HG03575 (cell line): ENCODE measurements around the gene BMP7.
"Not testable (repeated sequence)": the region's sequence is repeated elsewhere in the genome, so short reads cannot be mapped to it uniquely, and the experiment has no call there.

Source experiments
- ATAC-seq: cut with Tn5 transposase; IDR thresholded peaks from one replicate; pipeline ENCODE4 v1.9.1; 2021; ENCODE audit not compliant: unreplicated experiment, insufficient number of reproducible peaks, low FRiP score; ENCODE audit errors: extremely low read depth

The BMP7 gene

GRCh38 chr20:57269148-57269984, 2.9 kb upstream of the BMP7 start:
- ATAC-seq: no peak

DNA sequence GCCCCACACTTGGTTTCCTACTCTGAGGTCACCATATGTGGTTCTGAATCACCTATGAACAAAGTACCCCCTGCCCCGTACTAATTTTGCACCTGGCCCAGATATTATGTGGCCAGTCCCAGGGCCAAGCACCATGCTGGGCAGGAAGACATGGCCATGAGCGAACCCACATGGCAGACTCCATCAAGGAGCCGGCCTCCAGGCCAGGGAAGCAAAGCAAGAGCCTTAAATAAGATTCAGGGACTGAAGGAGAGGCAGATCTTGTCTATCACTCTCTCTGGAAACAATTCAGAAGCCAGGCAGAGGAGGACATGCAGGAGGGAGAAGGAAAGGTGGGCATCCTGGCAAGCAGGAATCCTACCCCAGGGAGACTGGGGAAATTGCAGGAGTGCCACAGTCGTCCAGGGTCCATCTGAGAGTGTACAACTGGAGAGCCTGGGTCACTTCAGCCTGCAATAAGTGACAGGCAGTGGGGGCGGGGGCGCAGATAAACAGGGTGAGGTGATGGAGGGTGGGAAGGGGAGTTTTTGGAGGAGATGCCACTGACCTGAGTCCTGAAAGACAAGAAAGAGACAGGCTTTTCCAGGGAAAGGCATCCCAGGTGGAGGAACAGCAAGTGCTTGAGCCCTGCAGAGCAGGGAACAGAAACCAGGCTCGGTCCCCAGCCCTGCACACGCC, 2.1 kb upstream of the BMP7 start:
- ATAC-seq: no peak

GRCh38 chr20:57267158-57267821, 849 bp upstream of the BMP7 start:
- ATAC-seq: no peak

GRCh38 chr20:57265997-57266290, 497 bp downstream of the BMP7 start:
- ATAC-seq: no peak

DNA sequence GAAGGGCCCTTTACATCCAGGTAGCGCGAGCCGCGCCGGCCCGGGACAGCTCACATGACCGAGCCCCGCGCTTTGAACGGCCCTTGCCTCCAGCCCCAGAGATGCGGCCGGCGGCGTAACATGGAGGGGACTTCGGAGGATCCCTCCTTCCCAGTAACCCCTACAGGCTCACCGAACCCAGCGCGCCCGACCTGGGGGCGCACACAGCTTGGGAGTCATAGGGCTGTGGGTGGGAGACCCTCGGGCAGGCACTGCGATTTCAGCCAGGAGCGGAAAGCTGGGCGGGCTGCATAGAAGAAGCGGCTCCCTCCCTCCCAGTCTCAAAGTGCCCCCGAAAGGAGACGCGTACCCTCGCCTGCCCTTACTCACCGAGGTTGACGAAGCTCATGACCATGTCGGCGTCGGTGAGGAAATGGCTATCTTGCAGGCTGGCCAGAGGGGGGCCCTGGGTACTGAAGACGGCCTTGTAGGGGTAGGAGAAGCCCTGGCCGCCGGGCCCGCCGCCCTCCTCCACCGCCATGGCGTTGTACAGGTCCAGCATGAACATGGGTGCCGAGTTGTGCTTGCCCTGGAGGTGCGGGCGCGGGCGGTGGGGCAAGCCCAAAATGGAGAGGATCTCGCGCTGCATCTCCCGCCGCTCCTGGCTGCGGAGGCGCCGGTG, 975 bp downstream of the BMP7 start:
- no peak for ATAC-seq

GRCh38 chr20:57264908-57265335, 1.5 kb downstream of the BMP7 start:
- not testable (repeated sequence) for ATAC-seq

DNA sequence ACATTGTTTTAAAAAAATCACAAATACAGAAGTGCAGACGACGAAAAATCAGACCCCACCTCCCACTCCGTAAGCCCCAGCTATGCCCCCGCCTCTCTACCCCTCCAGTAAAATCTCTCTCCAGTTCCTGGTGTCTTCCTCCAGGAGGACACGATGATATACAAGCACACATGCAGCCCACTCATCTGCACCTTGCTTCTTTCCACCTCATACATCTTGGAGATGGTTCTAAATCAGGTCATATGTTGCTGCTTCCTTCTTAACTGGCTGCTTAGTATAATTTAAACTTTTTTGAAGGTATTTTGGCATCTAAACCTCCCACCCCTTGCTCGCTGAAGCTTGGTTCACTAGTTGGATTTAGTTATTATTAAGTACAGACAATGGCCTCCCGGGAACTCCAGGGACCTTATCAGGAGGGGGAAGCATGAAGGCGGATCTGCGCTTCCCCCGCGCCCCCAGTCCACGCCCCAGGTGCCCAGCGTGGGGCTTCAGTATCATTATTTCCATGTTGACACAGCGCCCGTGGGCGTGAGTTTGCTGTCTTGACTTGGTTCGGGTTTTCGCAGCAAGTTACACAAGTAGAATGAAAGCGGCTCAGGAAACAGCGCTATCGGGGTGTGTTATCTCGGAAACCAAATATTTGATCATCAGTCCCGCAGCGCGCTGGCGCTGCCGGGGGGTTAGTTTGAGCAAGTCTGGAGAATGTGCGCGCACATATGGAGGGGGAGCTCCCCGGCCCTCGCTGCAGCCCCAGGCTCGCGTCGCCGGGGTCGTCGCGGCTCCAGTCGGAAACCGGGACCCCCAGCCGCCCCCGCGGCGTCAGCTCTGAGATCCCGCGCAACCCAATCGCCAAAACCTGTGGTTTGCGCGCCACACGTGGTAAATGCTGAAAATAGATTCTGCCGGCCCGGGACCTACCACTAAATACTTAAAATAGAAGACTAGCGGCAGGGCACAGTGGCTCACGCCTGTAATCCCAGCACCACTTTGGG, 2.3 kb downstream of the BMP7 start:
- ATAC-seq: no peak

DNA sequence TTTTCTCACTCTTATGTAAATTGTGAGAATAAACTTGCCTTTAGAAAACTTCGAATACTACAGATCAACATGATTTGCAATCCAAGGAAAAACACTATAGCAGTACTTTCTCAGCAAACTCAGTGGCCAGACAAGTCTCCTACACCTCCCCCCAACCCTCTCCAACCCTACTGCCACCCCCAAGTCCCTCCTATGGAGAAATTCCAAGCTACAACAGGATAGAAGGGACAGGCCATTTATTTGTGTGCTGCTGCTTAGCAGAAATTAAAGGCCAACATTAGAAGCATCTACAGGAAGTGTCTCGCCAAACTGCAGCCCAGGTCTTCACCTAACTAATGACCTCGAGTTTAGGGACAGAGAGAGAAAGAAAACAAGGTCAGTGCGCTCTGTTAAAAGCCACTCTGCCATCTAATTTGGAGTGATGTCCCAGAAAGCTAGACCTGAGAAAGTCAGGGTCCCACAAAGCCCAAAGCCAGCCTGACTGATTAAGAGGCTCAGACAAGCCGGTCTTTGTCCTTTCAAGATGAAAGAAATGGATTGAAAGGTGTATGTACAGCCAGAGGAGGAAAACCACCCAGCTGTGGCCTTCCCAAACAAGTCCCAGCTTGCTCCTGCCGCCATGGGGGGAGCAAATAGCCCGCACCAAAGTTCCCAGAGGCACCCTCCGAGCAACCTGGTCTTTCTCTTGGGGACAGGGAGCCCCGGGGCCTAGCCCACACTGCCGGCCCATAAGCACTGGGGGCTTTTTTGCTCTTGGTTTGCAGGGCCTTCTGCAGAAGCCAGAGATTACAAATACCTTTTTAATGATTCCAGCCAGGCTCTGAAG, 3.4 kb downstream of the BMP7 start:
- no peak for ATAC-seq

DNA sequence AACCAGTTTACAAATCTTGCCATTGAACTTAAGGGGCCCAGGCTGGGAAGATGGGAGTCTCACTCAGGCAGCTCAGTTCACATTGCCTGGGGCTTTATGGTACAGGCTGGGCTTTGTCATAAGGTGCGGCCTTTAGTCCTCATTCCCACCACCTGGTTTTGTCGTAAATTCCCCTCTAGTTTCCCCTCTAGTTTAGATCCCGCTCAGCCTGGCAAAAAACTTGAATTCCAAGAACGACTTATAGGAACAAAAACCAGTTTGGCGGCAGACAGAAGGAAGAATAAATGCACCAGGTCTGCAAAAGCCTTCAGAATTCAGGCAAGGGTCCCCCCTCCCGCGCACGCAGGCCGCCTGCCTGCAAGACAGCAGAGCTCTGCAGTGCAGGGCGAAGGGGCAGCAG, 4.1 kb downstream of the BMP7 start:
- no peak for ATAC-seq

- ATAC-seq: no peak
Measured at GRCh38 chr20:57261457-57262251, 4.8 kb downstream of the BMP7 start.

GRCh38 chr20:57260934-57261333, 5.5 kb downstream of the BMP7 start:
- no peak for ATAC-seq

GRCh38 chr20:57259938-57260921, 6.2 kb downstream of the BMP7 start:
- no peak for ATAC-seq

- ATAC-seq: no peak
Measured at GRCh38 chr20:57259121-57259937, 7.1 kb downstream of the BMP7 start.

DNA sequence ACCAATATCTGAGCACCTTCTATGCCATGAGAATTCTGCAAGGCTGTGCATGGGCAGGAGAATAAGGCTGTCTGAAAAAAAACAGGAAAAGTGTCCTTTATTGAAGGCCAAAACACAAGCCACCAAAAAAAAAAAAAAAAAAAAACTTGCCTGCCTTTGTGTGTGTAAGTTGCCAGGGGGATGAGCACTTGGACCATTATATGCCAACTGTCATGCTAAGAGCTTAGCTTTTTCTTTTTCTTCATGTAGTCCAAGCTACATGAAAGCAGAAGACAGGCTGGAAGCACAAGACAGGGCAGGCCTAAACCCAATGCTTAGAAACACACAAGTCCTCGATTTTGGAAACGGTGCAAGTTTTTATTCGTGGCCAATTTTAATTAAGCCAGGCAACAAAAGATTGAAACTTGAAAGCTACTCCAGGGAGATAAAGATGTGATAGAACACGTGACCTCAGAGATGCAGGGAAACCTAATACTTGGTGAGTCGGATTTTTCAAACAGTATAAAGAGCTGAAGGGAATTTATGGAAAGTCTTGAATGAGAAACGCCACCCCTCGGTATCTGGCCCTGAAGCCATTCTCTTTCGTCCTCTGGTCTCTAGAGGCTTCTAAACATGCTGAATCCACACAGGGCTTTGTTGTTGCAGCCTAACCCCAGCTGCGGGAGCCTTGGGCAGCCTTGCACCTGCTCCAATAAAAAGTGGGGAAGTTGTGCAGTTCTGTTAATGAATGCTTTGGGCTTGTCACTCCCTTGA, 8.6 kb downstream of the BMP7 start:
- no peak for ATAC-seq
